Esophagus squamous epithelium (tissue), 4 donors: ENCODE data around the gene ZFP64.

Experiments used
- CTCF ChIP-seq, 6 experiments: fragments of 450-650 bp in 4 of 6; fragments of 200-600 bp in 2 of 6; sonication (generic) in 2 of 6; IDR thresholded peaks; one replicate each; pipeline ENCODE4 v1.5.1; 2016 to 2019; ENCODE audit warnings: antibody characterized with exemption in 6 of 6, mild to moderate bottlenecking in 4 of 6, moderate library complexity in 4 of 6
- POLR2A ChIP-seq, 4 donors: fragments of 450-650 bp; IDR thresholded peaks; one replicate each; pipeline ENCODE4 v1.6.1; 2017; ENCODE audit warnings: antibody characterized with exemption in 4 of 4, mild to moderate bottlenecking in 4 of 4, moderate library complexity in 3 of 4

GRCh38 chr20:52153896-52154295 is 37.7 kb downstream of the ZFP64 start:
- no peak for TF ChIP-seq CTCF (IDR thresholded peaks at IDR 0.05)
- TF ChIP-seq POLR2A (IDR thresholded peaks at IDR 0.05) = no peak
